SK-N-SH (cell line): ENCODE results near the gene ZNF486. TPM values are rescaled to one million over a fixed set of nuclear protein-coding genes. Genes with fewer than 3 reads are reported as not detected.

ENCODE experiments used
- CTCF ChIA-PET: fragments of 300-600, 350-600 bp; formaldehyde crosslinking; extraction: SDS; loops from one replicate; lab custom pipeline; 2021; lab: Yijun Ruan, JAX
- POLR2A ChIA-PET: fragments of 350-600 bp; sonication (Branson Sonifier 250); formaldehyde crosslinking; extraction: SDS; loops from one replicate; lab custom pipeline; 2020; ENCODE audit warnings: antibody characterized with exemption, inconsistent platforms; lab: Yijun Ruan, JAX
- DNase-seq: peaks from one replicate; pipeline ENCODE4 v3.0.0; 2012
- H2AFZ ChIP-seq: fragments of 200-600 bp; sonication (generic); 2 replicates; pipeline ENCODE4 v1.8.1; 2016; ENCODE audit warnings: antibody characterized with exemption, mild to moderate bottlenecking, low read depth
- H3F3A ChIP-seq: fragments of 200-600 bp; sonication (generic); replicated peaks from 2 replicates; pipeline ENCODE3; 2016; ENCODE audit warnings: antibody characterized with exemption, mild to moderate bottlenecking; ENCODE audit not compliant: insufficient read depth
- H3K27ac ChIP-seq, 2 experiments: fragments of 200-500 bp in 1 of 2; fragments of 200-600 bp in 1 of 2; sonication (Bioruptor generic) in 1 of 2; sonication (generic), shearing (Covaris generic) in 1 of 2; 2 replicates each; pipeline versions ENCODE4 v1.5.1 to v1.6.1; 2014 to 2016; ENCODE audit warnings: low read depth in 2 of 2, inconsistent platforms in 1 of 2, low read length in 1 of 2, mild to moderate bottlenecking in 1 of 2, mixed read lengths in 1 of 2
- H3K27me3 ChIP-seq: fragments of 200-600 bp; sonication (generic), shearing (Covaris generic); 2 replicates; pipeline ENCODE4 v1.6.1; 2016; ENCODE audit warnings: mixed run types; ENCODE audit not compliant: insufficient read depth
- H3K36me3 ChIP-seq, 2 experiments: fragments of 200-500 bp in 1 of 2; fragments of 200-600 bp in 1 of 2; sonication (Bioruptor generic) in 1 of 2; sonication (generic) in 1 of 2; replicated peaks in 1 of 2; 2 replicates each; pipeline versions ENCODE3 to v1.5.1; 2014 to 2016; ENCODE audit warnings: low read length in 1 of 2, mild to moderate bottlenecking in 1 of 2; ENCODE audit not compliant: insufficient read depth in 2 of 2, control insufficient read depth in 1 of 2
- H3K4me1 ChIP-seq, 2 experiments: fragments of 200-500 bp in 1 of 2; fragments of 200-600 bp in 1 of 2; sonication (Bioruptor generic) in 1 of 2; sonication (generic), shearing (Covaris generic) in 1 of 2; 2 replicates each; pipeline versions ENCODE4 v1.5.1 to v1.6.1; 2014 to 2016; ENCODE audit warnings: low read depth in 1 of 2, low read length in 1 of 2, mixed run types in 1 of 2; ENCODE audit not compliant: insufficient read depth in 2 of 2, control insufficient read depth in 1 of 2
- H3K4me2 ChIP-seq: fragments of 200-600 bp; sonication (generic), shearing (Covaris generic); 2 replicates; pipeline ENCODE4 v1.6.1; 2017; ENCODE audit warnings: mixed run types
- H3K4me3 ChIP-seq, 2 experiments: fragments of 200-500 bp in 1 of 2; fragments of 200-600 bp in 1 of 2; sonication (Bioruptor generic) in 1 of 2; sonication (generic), shearing (Covaris generic) in 1 of 2; 2 replicates each; pipeline versions ENCODE4 v1.5.1 to v1.8.1; 2014 to 2016; ENCODE audit warnings: low read depth in 2 of 2, inconsistent platforms in 1 of 2, low read length in 1 of 2, mild to moderate bottlenecking in 1 of 2, mixed read lengths in 1 of 2, moderate library complexity in 1 of 2
- H3K79me2 ChIP-seq: fragments of 200-600 bp; sonication (generic); 2 replicates; pipeline ENCODE4 v1.8.1; 2017; ENCODE audit warnings: mild to moderate bottlenecking; ENCODE audit not compliant: insufficient read depth
- H3K9ac ChIP-seq: fragments of 200-600 bp; sonication (generic); 2 replicates; pipeline ENCODE4 v1.6.1; 2017; ENCODE audit warnings: mixed run types
- H3K9me2 ChIP-seq: fragments of 200-600 bp; sonication (generic); 2 replicates; pipeline ENCODE4 v1.6.1; 2017; ENCODE audit warnings: mixed run types
- H3K9me3 ChIP-seq: fragments of 200-600 bp; sonication (generic); 2 replicates; pipeline ENCODE4 v1.6.1; 2017; ENCODE audit warnings: mixed run types, mild to moderate bottlenecking, moderate library complexity
- H4K20me1 ChIP-seq: fragments of 200-600 bp; sonication (generic); 2 replicates; pipeline ENCODE4 v1.6.1; 2017; ENCODE audit warnings: mild to moderate bottlenecking, mixed run types; ENCODE audit not compliant: insufficient read depth
- EZH2phosphoT487 ChIP-seq: fragments of 200-600 bp; sonication (generic); IDR thresholded peaks from 2 replicates; pipeline ENCODE4 v1.6.1; 2017; ENCODE audit warnings: low read depth, mixed run types, mild to moderate bottlenecking, antibody characterized with exemption, moderate library complexity, borderline replicate concordance
- FOXM1 ChIP-seq: IDR thresholded peaks from 2 replicates; pipeline ENCODE4 v1.4.0; 2012; ENCODE audit warnings: low read depth, mild to moderate bottlenecking
- GABPA ChIP-seq: IDR thresholded peaks from 2 replicates; pipeline ENCODE4 v1.4.0; 2012; ENCODE audit warnings: low read depth, mild to moderate bottlenecking
- MXI1 ChIP-seq: IDR thresholded peaks from 2 replicates; pipeline ENCODE4 v1.6.1; 2012; ENCODE audit warnings: mild to moderate bottlenecking, low read depth, low read length, improper control_type of control experiment
- NRF1 ChIP-seq: IDR thresholded peaks from 2 replicates; pipeline ENCODE4 v1.6.1; 2012; ENCODE audit warnings: low read depth, mild to moderate bottlenecking, low read length
- RAD21 ChIP-seq: IDR thresholded peaks from 2 replicates; pipeline ENCODE4 v1.6.1; 2012; ENCODE audit warnings: mild to moderate bottlenecking, low read length
- RXRA ChIP-seq: IDR thresholded peaks from 2 replicates; pipeline ENCODE4 v1.4.0; 2012; ENCODE audit warnings: low read depth, mild to moderate bottlenecking, borderline replicate concordance
- SIN3A ChIP-seq: IDR thresholded peaks from 2 replicates; pipeline ENCODE4 v1.6.1; 2012; ENCODE audit warnings: low read depth, mild to moderate bottlenecking, low read length, moderate library complexity, borderline replicate concordance
- SMC3 ChIP-seq: IDR thresholded peaks from 2 replicates; pipeline ENCODE4 v1.6.1; 2012; ENCODE audit warnings: low read depth, low read length, improper control_type of control experiment
- TEAD4 ChIP-seq: IDR thresholded peaks from 2 replicates; pipeline ENCODE4 v1.4.0; 2012; ENCODE audit warnings: mild to moderate bottlenecking, borderline replicate concordance; ENCODE audit not compliant: insufficient read depth
- YY1 ChIP-seq: IDR thresholded peaks from 2 replicates; pipeline ENCODE4 v1.4.0; 2012; ENCODE audit warnings: low read depth, mild to moderate bottlenecking
- WGBS: methylation state at CpG from one replicate; pipeline ENCODE4 v1.1.6; 2017; ENCODE audit warnings: low lambda C conversion rate; 5-methylcytosine and 5-hydroxymethylcytosine counted together
- polyA plus RNA-seq, 3 experiments: library from polyadenylated mRNA; depleted of rRNA; stranded (reverse); fragments of >200 nt; gene quantifications; 2 replicates each; pipeline ENCODE4 v1.2.3, GENCODE V29; 2012
- TF ChIP-seq, protein P1 (sequence below): fragments of 200-600 bp; sonication (generic); IDR thresholded peaks from 2 replicates; pipeline ENCODE4 v1.6.1; 2017; ENCODE audit warnings: antibody characterized with exemption, mild to moderate bottlenecking, moderate library complexity
- TF ChIP-seq, protein P2 (sequence below): fragments of 150-350 bp; IDR thresholded peaks from 2 replicates; pipeline ENCODE4 v1.6.1; 2017; ENCODE audit warnings: antibody characterized with exemption, low read length, low read depth, borderline replicate concordance
- TF ChIP-seq, protein P3 (sequence below): IDR thresholded peaks from 2 replicates; pipeline ENCODE4 v1.6.1; 2012; ENCODE audit warnings: mild to moderate bottlenecking, low read depth, low read length, moderate library complexity

The ZNF486 gene
- polyA plus RNA-seq, 1 of the 3 experiments (the other 2 are of a cell fraction), result 2.0 TPM

DNA sequence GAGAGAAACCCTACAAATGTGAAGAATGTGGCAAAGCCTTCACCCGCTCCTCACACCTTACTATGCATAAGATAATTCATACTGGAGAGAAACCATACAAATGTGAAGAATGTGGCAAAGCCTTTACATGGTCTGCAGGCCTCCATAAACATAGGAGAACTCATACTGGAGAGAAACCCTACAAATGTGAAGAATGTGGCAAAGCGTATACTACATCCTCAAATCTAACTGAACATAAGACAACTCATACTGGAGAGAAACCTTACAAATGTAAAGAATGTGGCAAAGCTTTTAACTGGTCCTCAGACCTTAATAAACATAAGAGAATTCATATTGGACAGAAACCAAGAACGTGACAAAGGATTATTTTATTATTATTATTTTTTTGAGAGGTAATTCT, 30.7 kb downstream of the ZNF486 start:
- Histone ChIP-seq H3K9me2 (no peaks in the 10 kb centered on the region), H3K9me3 (peaks cover 19% of the 10 kb centered on the region; the same call in 1 of the 2 replicates), H3K4me1 (no peaks in the 10 kb centered on the region), H3K79me2 (no peaks in the 10 kb centered on the region; the same call in 1 of the 2 replicates), H3F3A (peaks cover 5% of the 10 kb centered on the region), H2AFZ (no peak overlapping the region), H3K9ac (no peak overlapping the region), H3K4me2 (no peak overlapping the region), H3K36me3 (peaks cover 7 to 67% of the 10 kb centered on the region in 2 experiments), H3K27ac (no peak overlapping the region), H3K4me3 (no peak overlapping the region), H3K27me3 (no peaks in the 10 kb centered on the region), H4K20me1 (no peaks in the 10 kb centered on the region)
- no peak for DNase-seq
- no peak for TF ChIP-seq FOXM1
- TF ChIP-seq RXRA, result no peak
- no peak for TF ChIP-seq SMC3
- TF ChIP-seq TEAD4, result no peak
- TF ChIP-seq, protein P1, sequence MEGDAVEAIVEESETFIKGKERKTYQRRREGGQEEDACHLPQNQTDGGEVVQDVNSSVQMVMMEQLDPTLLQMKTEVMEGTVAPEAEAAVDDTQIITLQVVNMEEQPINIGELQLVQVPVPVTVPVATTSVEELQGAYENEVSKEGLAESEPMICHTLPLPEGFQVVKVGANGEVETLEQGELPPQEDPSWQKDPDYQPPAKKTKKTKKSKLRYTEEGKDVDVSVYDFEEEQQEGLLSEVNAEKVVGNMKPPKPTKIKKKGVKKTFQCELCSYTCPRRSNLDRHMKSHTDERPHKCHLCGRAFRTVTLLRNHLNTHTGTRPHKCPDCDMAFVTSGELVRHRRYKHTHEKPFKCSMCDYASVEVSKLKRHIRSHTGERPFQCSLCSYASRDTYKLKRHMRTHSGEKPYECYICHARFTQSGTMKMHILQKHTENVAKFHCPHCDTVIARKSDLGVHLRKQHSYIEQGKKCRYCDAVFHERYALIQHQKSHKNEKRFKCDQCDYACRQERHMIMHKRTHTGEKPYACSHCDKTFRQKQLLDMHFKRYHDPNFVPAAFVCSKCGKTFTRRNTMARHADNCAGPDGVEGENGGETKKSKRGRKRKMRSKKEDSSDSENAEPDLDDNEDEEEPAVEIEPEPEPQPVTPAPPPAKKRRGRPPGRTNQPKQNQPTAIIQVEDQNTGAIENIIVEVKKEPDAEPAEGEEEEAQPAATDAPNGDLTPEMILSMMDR, result no peak
- no peak for TF ChIP-seq YY1
- TF ChIP-seq SIN3A, result no peak
- TF ChIP-seq, protein P2, sequence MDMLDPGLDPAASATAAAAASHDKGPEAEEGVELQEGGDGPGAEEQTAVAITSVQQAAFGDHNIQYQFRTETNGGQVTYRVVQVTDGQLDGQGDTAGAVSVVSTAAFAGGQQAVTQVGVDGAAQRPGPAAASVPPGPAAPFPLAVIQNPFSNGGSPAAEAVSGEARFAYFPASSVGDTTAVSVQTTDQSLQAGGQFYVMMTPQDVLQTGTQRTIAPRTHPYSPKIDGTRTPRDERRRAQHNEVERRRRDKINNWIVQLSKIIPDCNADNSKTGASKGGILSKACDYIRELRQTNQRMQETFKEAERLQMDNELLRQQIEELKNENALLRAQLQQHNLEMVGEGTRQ, result no peak
- TF ChIP-seq MXI1, result no peak
- no peak for TF ChIP-seq EZH2phosphoT487
- TF ChIP-seq, protein P3, sequence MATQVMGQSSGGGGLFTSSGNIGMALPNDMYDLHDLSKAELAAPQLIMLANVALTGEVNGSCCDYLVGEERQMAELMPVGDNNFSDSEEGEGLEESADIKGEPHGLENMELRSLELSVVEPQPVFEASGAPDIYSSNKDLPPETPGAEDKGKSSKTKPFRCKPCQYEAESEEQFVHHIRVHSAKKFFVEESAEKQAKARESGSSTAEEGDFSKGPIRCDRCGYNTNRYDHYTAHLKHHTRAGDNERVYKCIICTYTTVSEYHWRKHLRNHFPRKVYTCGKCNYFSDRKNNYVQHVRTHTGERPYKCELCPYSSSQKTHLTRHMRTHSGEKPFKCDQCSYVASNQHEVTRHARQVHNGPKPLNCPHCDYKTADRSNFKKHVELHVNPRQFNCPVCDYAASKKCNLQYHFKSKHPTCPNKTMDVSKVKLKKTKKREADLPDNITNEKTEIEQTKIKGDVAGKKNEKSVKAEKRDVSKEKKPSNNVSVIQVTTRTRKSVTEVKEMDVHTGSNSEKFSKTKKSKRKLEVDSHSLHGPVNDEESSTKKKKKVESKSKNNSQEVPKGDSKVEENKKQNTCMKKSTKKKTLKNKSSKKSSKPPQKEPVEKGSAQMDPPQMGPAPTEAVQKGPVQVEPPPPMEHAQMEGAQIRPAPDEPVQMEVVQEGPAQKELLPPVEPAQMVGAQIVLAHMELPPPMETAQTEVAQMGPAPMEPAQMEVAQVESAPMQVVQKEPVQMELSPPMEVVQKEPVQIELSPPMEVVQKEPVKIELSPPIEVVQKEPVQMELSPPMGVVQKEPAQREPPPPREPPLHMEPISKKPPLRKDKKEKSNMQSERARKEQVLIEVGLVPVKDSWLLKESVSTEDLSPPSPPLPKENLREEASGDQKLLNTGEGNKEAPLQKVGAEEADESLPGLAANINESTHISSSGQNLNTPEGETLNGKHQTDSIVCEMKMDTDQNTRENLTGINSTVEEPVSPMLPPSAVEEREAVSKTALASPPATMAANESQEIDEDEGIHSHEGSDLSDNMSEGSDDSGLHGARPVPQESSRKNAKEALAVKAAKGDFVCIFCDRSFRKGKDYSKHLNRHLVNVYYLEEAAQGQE, result no peak
- TF ChIP-seq GABPA, result no peak
- TF ChIP-seq RAD21, result no peak
- TF ChIP-seq NRF1, result no peak
- POLR2A ChIA-PET, result no interaction called here
- 82% methylated on average over 3 of the region's 3 CpGs for whole genome bisulfite sequencing
- CTCF ChIA-PET, result no interaction called here
